GM12878 (cell line): ENCODE measurements around the gene CHPF2. TPM values are rescaled to one million over a fixed set of nuclear protein-coding genes. Genes with fewer than 3 reads are reported as not detected.

ENCODE experiments used
- ATAC-seq: fragments of 200-7000 bp; cut with Tn5 transposase; 3 replicates; pipeline ENCODE4 v1.9.1; 2020; ENCODE audit warnings: mild to moderate bottlenecking, moderate library complexity
- BruUV-seq: library from RNA; stranded (reverse); fragments of 400-500 nt; replicated peaks from 2 replicates; lab custom pipeline; 2021; lab: Mats Ljungman, UMichigan
- CTCF ChIA-PET: fragments of 300-600 bp; sonication (Branson Sonifier 250); formaldehyde crosslinking; extraction: SDS; loops from one replicate; lab custom pipeline; 2021; ENCODE audit warnings: inconsistent platforms; lab: Yijun Ruan, JAX
- POLR2A ChIA-PET: fragments of 350-600 bp; formaldehyde crosslinking; extraction: SDS; loops from one replicate; lab custom pipeline; 2021; ENCODE audit warnings: inconsistent platforms; lab: Charles Lee
- RAD21 ChIA-PET: fragments of 300-600 bp; sonication (Branson Sonifier 250); formaldehyde crosslinking; loops from one replicate; lab custom pipeline; 2023; ENCODE audit warnings: antibody characterized with exemption; ENCODE audit not compliant: unreplicated experiment; lab: Charles Lee
- SMC1A ChIA-PET: fragments of 300-600 bp; sonication (Branson Sonifier 250); formaldehyde crosslinking; loops from one replicate; lab custom pipeline; 2023; ENCODE audit not compliant: unreplicated experiment, uncharacterized antibody; lab: Charles Lee
- DNase-seq: peaks from one replicate; pipeline ENCODE4 v3.0.0-alpha.2; 2011; ENCODE audit warnings: low read depth, low spot score
- FAIRE-seq: peaks from 3 replicates; lab custom pipeline; 2011; peaks lifted over from hg19 to GRCh38; lab: Jason Lieb, UNC
- H2AFZ ChIP-seq: 2 replicates; pipeline ENCODE4 v1.6.0; 2011; ENCODE audit warnings: low read depth, low read length, control low read depth; ENCODE audit not compliant: control insufficient read depth
- H3K27ac ChIP-seq: 2 replicates; pipeline ENCODE4 v1.5.1; 2011; ENCODE audit warnings: control low read depth; ENCODE audit not compliant: control insufficient read depth, insufficient read depth
- H3K27me3 ChIP-seq, 2 experiments: replicated peaks in 1 of 2; 2 replicates each; pipeline versions ENCODE4 v1.6.0 to v1.6.1; 2011; ENCODE audit warnings: low read length in 1 of 2; ENCODE audit not compliant: control insufficient read depth in 2 of 2, insufficient read depth in 2 of 2
- H3K36me3 ChIP-seq, 2 experiments: 2 replicates each; pipeline ENCODE4 v1.5.1; 2011; ENCODE audit warnings: low read length in 1 of 2; ENCODE audit not compliant: control insufficient read depth in 2 of 2, insufficient read depth in 2 of 2
- H3K4me1 ChIP-seq: 2 replicates; pipeline ENCODE4 v1.6.1; 2011; ENCODE audit warnings: mild to moderate bottlenecking, low read length, moderate library complexity, mixed read lengths; ENCODE audit not compliant: control insufficient read depth, insufficient read depth
- H3K4me2 ChIP-seq: 2 replicates; pipeline ENCODE4 v1.6.0; 2011; ENCODE audit warnings: control low read depth; ENCODE audit not compliant: control insufficient read depth, insufficient read depth
- H3K4me3 ChIP-seq: fragments of 200-600 bp; sonication (generic); 2 replicates; pipeline ENCODE4 v1.5.1; 2016
- H3K79me2 ChIP-seq: 2 replicates; pipeline ENCODE4 v1.6.0; 2011; ENCODE audit warnings: low read length; ENCODE audit not compliant: control insufficient read depth, insufficient read depth
- H3K9ac ChIP-seq: 2 replicates; pipeline ENCODE4 v1.8.0; 2011; ENCODE audit warnings: low read length, control low read depth, mixed read lengths; ENCODE audit not compliant: control insufficient read depth, insufficient read depth
- H3K9me3 ChIP-seq: replicated peaks from 3 replicates; pipeline ENCODE4 v1.5.1; 2011; ENCODE audit warnings: mild to moderate bottlenecking, low read length; ENCODE audit not compliant: control insufficient read depth, insufficient read depth
- H4K20me1 ChIP-seq: 2 replicates; pipeline ENCODE4 v1.6.0; 2011; ENCODE audit not compliant: control insufficient read depth, insufficient read depth
- HDAC6 ChIP-seq: fragments of 200-600 bp; sonication (generic); IDR thresholded peaks from one replicate; pipeline ENCODE4 v1.8.0; 2017; ENCODE audit warnings: antibody characterized with exemption; ENCODE audit not compliant: unreplicated experiment
- LARP7 ChIP-seq: fragments of 450-650 bp; IDR thresholded peaks from 2 replicates; pipeline ENCODE4 v1.6.1; 2017; ENCODE audit warnings: mild to moderate bottlenecking
- RB1 ChIP-seq: fragments of 450-650 bp; formaldehyde crosslinking; IDR thresholded peaks from 2 replicates; pipeline ENCODE4 v1.6.1; 2017; ENCODE audit warnings: mild to moderate bottlenecking, borderline replicate concordance
- ZNF274 ChIP-seq: IDR thresholded peaks from one replicate; pipeline ENCODE4 v1.8.0; 2011; ENCODE audit not compliant: insufficient read length, insufficient read depth
- WGBS: methylation state at CpG from one replicate; pipeline ENCODE4 v1.1.6; 2016; ENCODE audit warnings: low lambda C conversion rate; ENCODE audit not compliant: insufficient replicate concordance, insufficient coverage; ENCODE audit errors: missing lambda C conversion rate; 5-methylcytosine and 5-hydroxymethylcytosine counted together
- in situ Hi-C: fragments of 300-500 bp; cut with MboI; formaldehyde crosslinking; loops from 9 replicates; pipeline ENCODE4 v1.14.3; 2018; ENCODE audit warnings: mixed read lengths
- intact Hi-C: fragments of 100-400 bp; cut with micrococcal nuclease; formaldehyde crosslinking; loops from one replicate; pipeline ENCODE4 v1.14.2; 2022; ENCODE audit not compliant: unreplicated experiment
- polyA plus RNA-seq, 11 experiments: library from polyadenylated mRNA; depleted of rRNA in 4 of 11; unstranded in 6 of 11; stranded (reverse) in 5 of 11; fragments of >200 nt; fragmentation: Nextera tagmentation in 4 of 11; fragmentation: Illumina TruSeq in 1 of 11; extraction: Ambion mirVana in 4 of 11; extraction: Trizol in 1 of 11; gene quantifications; 1 replicate in 1 of 11; 2 replicates in 10 of 11; pipeline versions ENCODE4 v1.2.1 to v1.2.3, GENCODE V29; 2011 to 2016; ENCODE audit warnings: inconsistent platforms in 2 of 11, missing spikeins in 2 of 11, low read depth in 1 of 11
- total RNA-seq, 4 experiments: library from RNA; depleted of rRNA in 3 of 4; stranded (reverse); fragments of >200 nt in 3 of 4; fragmentation: Illumina TruSeq in 1 of 4; extraction: Trizol in 1 of 4; gene quantifications; 2 replicates each; pipeline versions ENCODE4 v1.2.1 to v1.2.3, GENCODE V29; 2013 to 2021

CHPF2 gene
- total and polyA plus RNA-seq, 10 of the 15 experiments (the other 5 are each of a cell fraction or from before 2014, with no cell fraction given), result 0.23 to 33.1 (median 11.5) TPM

DNA sequence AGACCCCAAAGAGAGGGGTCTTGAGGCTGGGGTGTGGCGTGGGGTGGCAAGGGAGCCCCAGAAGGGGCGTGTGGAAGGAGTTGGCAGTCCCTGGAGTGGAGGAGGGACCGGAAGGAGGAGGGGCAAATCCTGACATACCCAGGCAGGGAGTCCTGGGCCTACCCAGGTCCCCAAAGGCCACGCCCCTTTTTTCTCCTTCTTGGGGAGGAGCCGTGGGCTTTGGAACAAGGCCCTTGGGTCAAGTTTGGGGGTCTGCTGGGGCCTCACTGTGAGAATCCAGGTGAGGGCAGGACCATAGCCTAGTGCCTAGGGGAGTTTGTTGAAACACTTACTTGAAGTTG, 17.4 kb downstream of the CHPF2 start (continued):
- no peak for TF ChIP-seq ZNF274

GRCh38 chr7:151250181-151251132, 18.2 kb downstream of the CHPF2 start:
- intact Hi-C loops, result no loop called here
- no peak overlapping the region for H3K4me3 ChIP-seq
- CTCF ChIA-PET, result no interaction called here
- peaks cover 28 to 36% of the 10 kb centered on the region in 2 experiments for H3K27me3 ChIP-seq
- no peak for TF ChIP-seq HDAC6
- TF ChIP-seq, all 136 proteins: peak for 0
- H3K4me2 ChIP-seq, result no peak overlapping the region
- H3K27ac ChIP-seq, result no peak overlapping the region
- BruUV-seq, result no TSS peak
- no peaks in the 10 kb centered on the region for H4K20me1 ChIP-seq
- H2AFZ ChIP-seq, result no peak overlapping the region
- H3K36me3 ChIP-seq, result no peaks in the 10 kb centered on the region
- no peaks in the 10 kb centered on the region for H3K4me1 ChIP-seq
- H3K9me3 ChIP-seq, result no peaks in the 10 kb centered on the region
- DNase-seq (no peak), FAIRE-seq (no peak), ATAC-seq (no peak)
- 36% methylated on average over 7 of the region's 7 CpGs for WGBS
- in situ Hi-C loops, result no loop called here
- no peaks in the 10 kb centered on the region for H3K79me2 ChIP-seq
- POLR2A ChIA-PET, result no interaction called here
- SMC1A ChIA-PET, result no interaction called here
- no peak overlapping the region for H3K9ac ChIP-seq
- RAD21 ChIA-PET, result no interaction called here

DNA sequence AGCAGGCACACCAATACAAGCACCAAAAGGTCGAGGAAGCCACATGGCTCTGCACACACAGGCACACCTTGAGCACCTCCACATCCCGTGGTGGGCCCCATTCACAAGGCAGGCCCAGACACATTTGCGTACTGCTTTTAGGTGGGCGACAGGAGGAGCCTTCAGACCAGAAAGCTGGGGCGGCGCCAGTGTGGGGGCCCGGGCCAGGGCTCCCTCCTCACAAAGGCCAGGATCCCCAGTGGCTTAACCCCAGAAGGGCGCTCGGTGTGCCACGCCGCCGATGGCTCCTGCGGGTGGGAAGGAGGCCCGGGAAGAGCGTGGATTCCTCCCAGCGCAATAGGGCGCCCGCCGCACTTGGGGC, 19.0 kb downstream of the CHPF2 start:
- FAIRE-seq (no peak), ATAC-seq (no peak), DNase-seq (no peak)
- no TSS peak for BruUV-seq
- Histone ChIP-seq H2AFZ (no peak overlapping the region), H3K9ac (no peak overlapping the region), H3K4me2 (no peak overlapping the region), H3K9me3 (no peaks in the 10 kb centered on the region), H3K27me3 (peaks cover 24 to 32% of the 10 kb centered on the region in 2 experiments), H3K36me3 (no peaks in the 10 kb centered on the region), H3K27ac (no peak overlapping the region), H3K4me1 (no peaks in the 10 kb centered on the region), H3K4me3 (no peak overlapping the region), H4K20me1 (no peaks in the 10 kb centered on the region), H3K79me2 (no peaks in the 10 kb centered on the region)
- in situ Hi-C loops (no loop called here), intact Hi-C loops (no loop called here)
- RAD21 ChIA-PET, result no interaction called here
- POLR2A ChIA-PET, result no interaction called here
- SMC1A ChIA-PET, result no interaction called here
- CTCF ChIA-PET, result interaction anchor here (0.7 kb wide), 1 partner anchor 65 kb away, joined by 3 read pairs; no protein-coding TSS in a partner anchor
- WGBS, result 9% methylated on average over 16 of the region's 19 CpGs
- TF ChIP-seq RB1 (no peak), LARP7 (peak; percentile 67; the same call in 1 of the 2 replicates)
